GM12801 (cell line): Measurements from ENCODE around the gene FEN1.

ENCODE experiments used
- CTCF ChIP-seq: IDR thresholded peaks from one replicate; pipeline ENCODE4 v1.5.1; 2011; ENCODE audit warnings: control low read depth; ENCODE audit not compliant: insufficient read length; ENCODE audit errors: extremely low read depth

FEN1 gene

GRCh38 chr11:61775106-61775505 is 17.6 kb upstream of the FEN1 start:
- TF ChIP-seq CTCF: no peak

- TF ChIP-seq CTCF: no peak
Measured at GRCh38 chr11:61775606-61776554, 16.8 kb upstream of the FEN1 start.

- no peak for TF ChIP-seq CTCF
Measured at GRCh38 chr11:61776561-61777075, 16.1 kb upstream of the FEN1 start.

GRCh38 chr11:61777234-61778090 is 15.2 kb upstream of the FEN1 start:
- no peak for TF ChIP-seq CTCF

GRCh38 chr11:61778357-61778886 is 14.3 kb upstream of the FEN1 start:
- no peak for TF ChIP-seq CTCF

- TF ChIP-seq CTCF: no peak
Measured at GRCh38 chr11:61778920-61779650, 13.6 kb upstream of the FEN1 start.
